Gastrocnemius medialis (tissue), 4 donors: Measurements from ENCODE around the gene GTF3C1.

Experiments
- CTCF ChIP-seq, 5 experiments: fragments of 450-650 bp in 3 of 5; fragments of 200-600 bp in 2 of 5; sonication (generic) in 2 of 5; IDR thresholded peaks in 4 of 5; conservative IDR thresholded peaks in 1 of 5; 1 replicate in 4 of 5; 2 replicates in 1 of 5; pipeline ENCODE4 v1.5.1; 2016 to 2019; ENCODE audit warnings: antibody characterized with exemption in 5 of 5, mild to moderate bottlenecking in 3 of 5, moderate library complexity in 3 of 5
- POLR2A ChIP-seq, 2 donors: fragments of 450-650 bp; IDR thresholded peaks; one replicate each; pipeline ENCODE4 v1.6.1; 2017; ENCODE audit warnings: antibody characterized with exemption in 2 of 2, mild to moderate bottlenecking in 2 of 2, moderate library complexity in 2 of 2

GRCh38 chr16:27598220-27598619 is 48.5 kb upstream of the GTF3C1 start:
- no peak for TF ChIP-seq POLR2A (IDR thresholded peaks at IDR 0.05)
- no peak for TF ChIP-seq CTCF (IDR thresholded peaks at IDR 0.05 in 4 of 5, conservative IDR thresholded peaks at IDR 0.05 in 1 of 5)
